Colonic mucosa (tissue), 4 donors: ENCODE results near the gene GIPR. TPM values are rescaled to one million over a fixed set of nuclear protein-coding genes. Genes with fewer than 3 reads are reported as not detected.
A peak's percentile ranks its signal among the peaks of the same experiment; 100 is the strongest.

Experiments used
- DNase-seq: peaks from one replicate; pipeline ENCODE4 v3.0.0-alpha.2; 2020
- H3K27ac ChIP-seq: fragments of 200-600 bp; one replicate; pipeline ENCODE4 v1.8.0; 2021
- H3K27me3 ChIP-seq: fragments of 200-600 bp; one replicate; pipeline ENCODE4 v1.8.0; 2021
- H3K36me3 ChIP-seq: fragments of 200-600 bp; one replicate; pipeline ENCODE4 v1.8.0; 2021
- H3K4me1 ChIP-seq: fragments of 200-600 bp; one replicate; pipeline ENCODE4 v1.8.0; 2021; ENCODE audit warnings: mild to moderate bottlenecking
- H3K4me3 ChIP-seq: fragments of 200-600 bp; one replicate; pipeline ENCODE4 v1.8.0; 2021
- H3K9ac ChIP-seq, 2 donors: one replicate each; pipeline ENCODE4 v1.7.0; 2013; ENCODE audit warnings: control low read depth in 2 of 2, low read depth in 2 of 2, low read length in 2 of 2
- H3K9me3 ChIP-seq: fragments of 200-600 bp; one replicate; pipeline ENCODE4 v1.8.0; 2021
- intact Hi-C: fragments of 100-400 bp; cut with DNase I; formaldehyde crosslinking; loops from one replicate; pipeline ENCODE4 v1.14.1; 2022
- total RNA-seq, 2 donors: library from RNA; stranded (reverse); fragmentation: NEBNext Ultra II Directional in 1 of 2; extraction: Animal tissue kit (Norgen Biotek cat#: 25700) in 1 of 2; gene quantifications; one replicate each; pipeline ENCODE4 v1.2.1, GENCODE V29; 2021
- TF ChIP-seq, protein P1 (sequence below): fragments of 200-600 bp; IDR thresholded peaks from one replicate; pipeline ENCODE4 v1.8.0; 2022; ENCODE audit warnings: antibody characterized with exemption, mild to moderate bottlenecking
- donor health status: healthy.
- donor health status: DM: no; HTN: no; CAD: no.
- donor health status: DM: no; HTN: no; CAD: no.

The GIPR gene
- total RNA-seq, 2 donors from 2014 or later, result 8.3 to 9.5 TPM

DNA sequence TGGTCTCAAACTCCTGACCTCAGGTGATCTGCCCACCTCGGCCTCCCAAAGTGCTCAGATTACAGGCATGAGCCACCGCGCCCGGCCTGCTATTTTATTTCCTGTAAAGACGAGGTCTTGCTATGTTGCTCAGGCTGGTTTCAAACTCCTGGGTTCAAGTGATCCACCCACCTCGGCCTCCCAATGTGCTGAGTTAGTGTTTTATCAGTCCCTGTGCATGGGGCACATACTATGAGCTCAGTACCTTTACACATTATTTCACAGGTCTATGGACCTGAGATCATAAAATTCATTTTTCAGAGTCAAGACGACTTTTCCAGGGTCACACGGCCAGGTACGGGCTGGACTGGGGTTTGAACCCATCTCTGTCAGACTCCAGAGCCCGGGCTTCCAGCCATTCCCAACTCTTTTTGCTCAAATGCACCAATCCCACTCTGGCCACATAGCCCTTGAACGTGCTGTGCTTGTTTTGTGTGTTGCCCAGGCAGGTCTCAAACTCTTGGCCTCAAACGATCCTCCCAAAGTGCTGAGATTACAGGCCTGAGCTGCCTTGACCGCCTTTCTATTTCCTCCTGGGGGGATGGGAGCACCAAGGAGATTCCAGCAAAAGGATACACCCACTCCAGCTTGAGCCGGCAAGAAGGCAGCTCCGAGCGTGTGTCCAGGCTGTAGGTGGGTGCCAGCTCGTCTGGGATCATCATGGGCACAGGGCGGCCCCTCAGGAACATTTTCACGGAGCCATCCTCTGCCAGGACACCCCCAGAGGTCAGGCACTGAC, 29.9 kb upstream of the GIPR start:
- Histone ChIP-seq H3K4me3 (peak overlapping the region; percentile 54), H3K9me3 (no peaks in the 10 kb centered on the region), H3K4me1 (peaks cover 13% of the 10 kb centered on the region), H3K27ac (peak overlapping the region; percentile 65), H3K36me3 (no peaks in the 10 kb centered on the region), H3K27me3 (no peaks in the 10 kb centered on the region), H3K9ac (peak overlapping the region; percentile 77 to 96)
- TF ChIP-seq, protein P1, sequence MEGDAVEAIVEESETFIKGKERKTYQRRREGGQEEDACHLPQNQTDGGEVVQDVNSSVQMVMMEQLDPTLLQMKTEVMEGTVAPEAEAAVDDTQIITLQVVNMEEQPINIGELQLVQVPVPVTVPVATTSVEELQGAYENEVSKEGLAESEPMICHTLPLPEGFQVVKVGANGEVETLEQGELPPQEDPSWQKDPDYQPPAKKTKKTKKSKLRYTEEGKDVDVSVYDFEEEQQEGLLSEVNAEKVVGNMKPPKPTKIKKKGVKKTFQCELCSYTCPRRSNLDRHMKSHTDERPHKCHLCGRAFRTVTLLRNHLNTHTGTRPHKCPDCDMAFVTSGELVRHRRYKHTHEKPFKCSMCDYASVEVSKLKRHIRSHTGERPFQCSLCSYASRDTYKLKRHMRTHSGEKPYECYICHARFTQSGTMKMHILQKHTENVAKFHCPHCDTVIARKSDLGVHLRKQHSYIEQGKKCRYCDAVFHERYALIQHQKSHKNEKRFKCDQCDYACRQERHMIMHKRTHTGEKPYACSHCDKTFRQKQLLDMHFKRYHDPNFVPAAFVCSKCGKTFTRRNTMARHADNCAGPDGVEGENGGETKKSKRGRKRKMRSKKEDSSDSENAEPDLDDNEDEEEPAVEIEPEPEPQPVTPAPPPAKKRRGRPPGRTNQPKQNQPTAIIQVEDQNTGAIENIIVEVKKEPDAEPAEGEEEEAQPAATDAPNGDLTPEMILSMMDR, result no peak
- intact Hi-C loops, result no loop called here
- peak; percentile 84 for DNase-seq

DNA sequence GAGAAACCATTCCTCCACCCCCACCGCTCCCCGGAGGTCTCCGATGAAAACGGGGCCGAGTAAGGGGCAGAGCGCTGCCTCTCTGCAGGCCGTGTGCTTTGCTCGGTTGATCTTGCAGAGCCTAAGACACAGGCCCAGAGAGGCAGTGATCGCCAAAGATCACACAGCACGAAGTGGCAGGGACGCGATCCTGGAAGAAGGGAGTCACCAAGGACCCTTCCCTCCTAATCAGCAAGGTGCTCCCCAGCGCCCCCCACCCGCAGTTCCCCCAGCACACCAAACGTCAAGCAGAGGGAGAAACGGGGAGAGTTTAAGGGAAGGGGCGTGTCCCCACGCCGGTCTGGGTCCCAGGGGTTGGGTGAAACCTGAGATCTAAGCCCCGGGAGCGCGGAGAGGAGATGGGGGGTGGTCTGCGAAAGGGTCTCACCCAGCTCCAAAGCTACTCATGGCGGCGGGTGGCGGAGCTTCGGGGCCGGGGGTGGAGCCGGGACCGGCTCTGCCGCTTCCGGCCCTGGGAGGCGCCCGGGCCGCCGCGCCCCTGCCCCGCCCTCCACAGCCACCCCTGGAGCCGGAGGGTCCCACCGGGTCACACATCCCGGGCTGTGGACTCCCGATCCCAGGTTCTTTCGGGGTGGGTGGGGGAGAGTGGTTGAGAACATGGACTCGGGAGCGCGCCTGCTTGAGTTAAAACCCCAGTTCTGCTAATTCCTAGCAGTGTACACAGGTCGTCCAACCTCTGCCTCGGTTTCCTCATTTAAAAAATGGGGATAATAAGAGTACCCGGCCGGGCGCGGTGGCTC, 28.9 kb upstream of the GIPR start, which contains the start of gene EML2:
Gene EML2 (minus strand): TSS at position 468 of the 800 bp plus-strand sequence. CDS start 21 bp downstream, at position 447.
- DNase-seq, result peak; percentile 78
- Histone ChIP-seq H3K4me1 (peaks cover 13% of the 10 kb centered on the region), H3K4me3 (peak within 1 kb of the TSS; percentile 54), H3K27ac (peak within 1 kb of the TSS; percentile 65), H3K9ac (peak within 1 kb of the TSS; percentile 77 to 96), H3K27me3 (peaks cover 8% of the 10 kb centered on the region), H3K36me3 (no peaks in the 10 kb centered on the region), H3K9me3 (no peaks in the 10 kb centered on the region)
- TF ChIP-seq, protein P1, result no peak
- intact Hi-C loops, result no loop called here

DNA sequence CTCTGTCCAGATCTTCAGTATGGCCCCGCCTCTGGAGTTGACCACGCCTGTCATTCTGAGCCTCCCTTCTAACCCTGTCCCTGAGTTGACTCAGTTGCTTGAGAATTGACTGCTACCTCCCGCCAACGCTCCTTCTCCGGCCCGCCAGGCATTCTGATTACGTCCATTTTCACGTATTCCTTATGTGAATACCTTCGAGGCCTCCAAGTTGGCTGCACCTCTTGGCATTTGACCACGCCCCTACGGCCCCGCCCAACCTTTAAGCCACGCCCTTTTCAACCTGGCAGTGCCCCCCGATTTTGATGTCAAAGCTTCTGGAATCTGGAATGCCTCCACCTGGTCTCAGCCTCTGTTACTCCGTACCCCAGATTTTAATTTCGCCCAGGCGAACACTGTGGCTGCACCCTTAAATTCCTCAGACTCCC, 27.2 kb upstream of the GIPR start:
- intact Hi-C loops, result loop anchor here (10.0 kb wide), 1 partner anchor 116 kb away; no protein-coding TSS in a partner anchor
- peak overlapping the region in 1 of 2 donors; percentile 66 for H3K9ac ChIP-seq
- H3K4me3 ChIP-seq, result no peak overlapping the region
- H3K27me3 ChIP-seq, result peaks cover 18% of the 10 kb centered on the region
- H3K4me1 ChIP-seq, result peaks cover 13% of the 10 kb centered on the region
- H3K36me3 ChIP-seq, result no peaks in the 10 kb centered on the region
- DNase-seq, result peak; percentile 68
- TF ChIP-seq, protein P1, result no peak
- no peaks in the 10 kb centered on the region for H3K9me3 ChIP-seq
- H3K27ac ChIP-seq, result peak overlapping the region; percentile 67

DNA sequence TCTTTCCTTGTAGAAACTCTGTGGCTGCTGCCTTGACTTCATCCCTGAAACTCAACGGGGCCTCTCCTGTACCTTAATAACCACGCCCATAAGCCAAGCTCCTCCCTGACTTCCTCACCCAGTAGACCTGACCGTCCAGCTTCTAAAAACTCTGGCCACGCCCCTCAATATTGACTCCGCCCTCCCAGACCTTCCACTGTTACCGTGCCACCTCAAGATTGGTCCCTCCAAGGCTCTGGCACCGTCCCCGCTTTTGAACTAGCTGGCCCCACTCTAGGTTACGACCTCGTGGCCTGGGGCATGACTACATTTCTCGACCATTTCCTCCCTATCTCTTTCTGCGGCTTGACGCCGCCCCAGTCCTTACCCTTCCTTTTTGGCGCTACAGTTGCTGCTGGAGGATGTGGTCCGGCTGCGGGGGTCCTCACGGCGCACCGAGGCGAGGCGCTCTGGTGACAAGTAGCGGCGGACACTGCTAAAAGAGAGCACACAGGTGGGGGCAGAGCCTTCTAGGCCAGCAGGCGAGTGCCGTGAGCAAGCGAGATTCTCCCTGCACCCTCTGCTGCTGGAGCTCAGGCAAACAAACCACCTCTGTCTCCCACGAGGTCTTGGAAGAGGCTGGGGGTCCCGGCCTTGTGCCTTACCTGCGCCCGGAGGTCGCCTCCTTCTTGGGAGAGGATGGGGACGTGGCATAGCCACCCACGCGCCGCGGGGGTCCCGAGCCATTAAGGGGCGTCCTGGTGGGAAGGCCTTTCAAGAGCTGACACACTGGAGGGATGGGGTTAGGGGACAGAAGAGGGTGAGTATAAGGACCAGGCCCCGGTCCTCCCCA, 26.5 kb upstream of the GIPR start:
- peaks cover 18% of the 10 kb centered on the region for H3K27me3 ChIP-seq
- peak overlapping the region; percentile 27 for H3K4me3 ChIP-seq
- DNase-seq, result peak; percentile 97
- peaks cover 13% of the 10 kb centered on the region for H3K4me1 ChIP-seq
- intact Hi-C loops, result loop anchor here (2.0 to 10.0 kb wide), 2 partner anchors 35 to 117 kb away; no protein-coding TSS in a partner anchor
- H3K36me3 ChIP-seq, result no peaks in the 10 kb centered on the region
- TF ChIP-seq, protein P1, result no peak
- no peaks in the 10 kb centered on the region for H3K9me3 ChIP-seq
- peak overlapping the region; percentile 32 to 66 for H3K9ac ChIP-seq
- H3K27ac ChIP-seq, result peak overlapping the region; percentile 67
